Ovary (tissue), 3 donors: Measurements from ENCODE around the gene SLC1A7.

Experiments used
- EP300 ChIP-seq: sonication (generic); formaldehyde crosslinking; IDR thresholded peaks from one replicate; pipeline ENCODE4 v1.6.1; 2017; ENCODE audit warnings: antibody characterized with exemption
- POLR2A ChIP-seq: fragments of 450-650 bp; IDR thresholded peaks from one replicate; pipeline ENCODE4 v1.6.1; 2017; ENCODE audit warnings: antibody characterized with exemption, mild to moderate bottlenecking, moderate library complexity
- TF ChIP-seq, protein P1 (sequence below), 3 donors: fragments of 450-650 bp in 2 of 3; fragments of 200-600 bp in 1 of 3; IDR thresholded peaks; one replicate each; pipeline versions ENCODE4 v1.5.1 to v1.8.0; 2016 to 2022; ENCODE audit warnings: antibody characterized with exemption in 3 of 3, mild to moderate bottlenecking in 1 of 3
- donor health status: DM: no; HTN: no; CAD: no.

DNA sequence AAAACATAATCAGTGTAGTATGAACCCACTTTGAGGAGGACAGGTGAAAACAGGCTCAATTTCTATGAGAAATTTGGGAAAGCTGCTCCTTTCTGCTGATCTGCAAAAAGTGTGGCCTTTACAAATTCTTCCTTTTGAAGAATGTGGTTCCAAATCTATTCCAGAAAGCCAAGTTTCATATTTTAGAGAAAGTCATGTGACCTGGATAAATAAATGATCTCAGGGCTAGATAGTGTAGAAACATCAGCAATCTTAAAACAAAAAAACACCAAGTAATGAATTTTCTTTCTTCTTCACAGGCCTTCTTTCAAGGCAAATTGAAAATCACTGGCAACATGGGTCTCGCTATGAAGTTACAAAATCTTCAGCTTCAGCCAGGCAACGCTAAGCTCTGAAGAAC, 92.1 kb downstream of the SLC1A7 start:
- TF ChIP-seq, protein P1, sequence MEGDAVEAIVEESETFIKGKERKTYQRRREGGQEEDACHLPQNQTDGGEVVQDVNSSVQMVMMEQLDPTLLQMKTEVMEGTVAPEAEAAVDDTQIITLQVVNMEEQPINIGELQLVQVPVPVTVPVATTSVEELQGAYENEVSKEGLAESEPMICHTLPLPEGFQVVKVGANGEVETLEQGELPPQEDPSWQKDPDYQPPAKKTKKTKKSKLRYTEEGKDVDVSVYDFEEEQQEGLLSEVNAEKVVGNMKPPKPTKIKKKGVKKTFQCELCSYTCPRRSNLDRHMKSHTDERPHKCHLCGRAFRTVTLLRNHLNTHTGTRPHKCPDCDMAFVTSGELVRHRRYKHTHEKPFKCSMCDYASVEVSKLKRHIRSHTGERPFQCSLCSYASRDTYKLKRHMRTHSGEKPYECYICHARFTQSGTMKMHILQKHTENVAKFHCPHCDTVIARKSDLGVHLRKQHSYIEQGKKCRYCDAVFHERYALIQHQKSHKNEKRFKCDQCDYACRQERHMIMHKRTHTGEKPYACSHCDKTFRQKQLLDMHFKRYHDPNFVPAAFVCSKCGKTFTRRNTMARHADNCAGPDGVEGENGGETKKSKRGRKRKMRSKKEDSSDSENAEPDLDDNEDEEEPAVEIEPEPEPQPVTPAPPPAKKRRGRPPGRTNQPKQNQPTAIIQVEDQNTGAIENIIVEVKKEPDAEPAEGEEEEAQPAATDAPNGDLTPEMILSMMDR (IDR thresholded peaks at IDR 0.05) = no peak
- no peak for TF ChIP-seq POLR2A
- no peak for TF ChIP-seq EP300
